ENCODE measurements around the gene TFAP2A.

TFAP2A gene

DNA sequence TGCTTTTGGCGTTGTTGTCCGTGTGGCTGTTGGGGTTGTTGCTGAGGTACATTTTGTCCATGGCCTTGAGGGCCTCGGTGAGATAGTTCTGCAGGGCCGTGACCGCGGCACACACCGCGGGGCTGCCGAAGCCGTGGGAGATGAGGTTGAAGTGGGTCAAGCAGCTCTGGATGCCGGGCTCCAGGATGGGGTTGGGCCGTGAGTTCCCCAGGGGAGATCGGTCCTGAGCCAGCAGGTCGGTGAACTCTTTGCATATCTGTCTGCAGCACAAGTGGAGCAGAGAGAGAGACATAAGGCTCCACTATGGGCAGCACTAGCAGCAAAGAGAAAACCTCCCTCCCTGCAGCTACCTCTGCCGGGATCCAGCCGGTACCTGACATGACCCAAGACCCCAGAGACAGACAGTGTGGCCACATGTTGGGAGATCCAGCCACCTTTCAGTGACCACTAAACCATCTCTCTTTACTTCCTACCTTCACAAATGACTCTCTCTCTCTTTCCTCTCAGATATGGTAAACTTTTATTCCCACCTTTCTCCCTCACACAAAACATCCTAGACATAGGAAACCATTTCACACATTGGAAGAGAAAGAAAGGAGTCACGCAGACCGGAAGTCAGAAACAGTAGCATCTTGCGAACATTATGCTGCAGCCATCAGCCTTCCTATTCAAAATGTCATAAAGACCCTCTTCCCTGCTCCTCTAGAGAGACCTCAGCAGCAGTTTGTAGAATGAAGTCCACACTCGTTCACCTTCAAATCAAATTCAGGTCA, 16.2 kb downstream of the TFAP2A start:
- no peak for DNase-seq

DNA sequence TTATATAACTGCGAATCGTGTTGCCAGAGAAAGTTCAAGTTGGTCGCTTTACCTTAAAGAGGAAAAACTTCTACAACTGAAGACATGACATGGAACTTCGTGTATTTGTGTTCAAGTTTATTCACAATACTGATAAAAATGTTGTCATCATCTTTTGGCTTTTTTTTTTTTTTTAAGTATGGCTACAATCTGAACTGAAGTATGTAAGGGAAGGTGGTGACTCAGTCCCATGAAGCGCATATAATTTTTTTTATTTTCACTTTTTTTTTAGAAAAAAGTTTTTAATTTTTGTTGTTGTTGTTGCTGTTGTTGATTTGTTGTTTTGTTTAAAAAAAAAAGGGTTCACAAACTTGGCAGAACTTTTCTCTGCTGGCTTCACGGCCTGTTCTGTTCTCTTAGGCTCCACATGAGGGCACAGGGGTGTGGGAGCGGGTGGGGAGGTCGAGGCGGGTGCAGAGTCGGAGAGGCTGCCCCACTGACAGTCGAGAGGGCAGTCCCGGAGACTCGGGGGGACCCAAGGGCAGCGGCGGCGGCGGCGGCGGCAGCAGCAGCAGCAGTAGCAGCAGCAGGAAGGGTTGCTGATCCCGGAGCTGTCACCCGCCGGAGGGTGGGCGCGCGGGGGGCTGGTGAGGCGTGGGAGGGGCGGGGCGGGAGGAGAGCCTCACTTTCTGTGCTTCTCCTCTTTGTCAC, 17.0 kb downstream of the TFAP2A start:
- no peak for DNase-seq

DNA sequence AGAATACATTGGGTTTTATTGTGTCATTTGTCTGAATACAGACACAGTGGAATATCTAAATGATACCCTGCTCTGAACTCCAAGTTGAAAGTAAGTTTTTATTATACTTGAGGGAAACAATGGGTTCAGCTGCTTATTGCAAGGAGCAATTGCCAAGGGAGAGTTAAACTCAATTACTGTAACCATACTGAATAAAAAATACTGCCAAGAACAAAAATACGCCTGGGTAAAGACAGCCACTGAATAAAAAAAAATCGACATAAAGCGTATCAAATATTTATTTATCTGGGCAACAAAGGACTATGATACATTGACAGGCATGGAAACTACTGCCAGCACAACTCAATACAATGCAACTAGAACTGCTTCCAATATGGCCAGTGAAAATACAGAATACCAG, 18.1 kb downstream of the TFAP2A start:
- no peak for DNase-seq

DNA sequence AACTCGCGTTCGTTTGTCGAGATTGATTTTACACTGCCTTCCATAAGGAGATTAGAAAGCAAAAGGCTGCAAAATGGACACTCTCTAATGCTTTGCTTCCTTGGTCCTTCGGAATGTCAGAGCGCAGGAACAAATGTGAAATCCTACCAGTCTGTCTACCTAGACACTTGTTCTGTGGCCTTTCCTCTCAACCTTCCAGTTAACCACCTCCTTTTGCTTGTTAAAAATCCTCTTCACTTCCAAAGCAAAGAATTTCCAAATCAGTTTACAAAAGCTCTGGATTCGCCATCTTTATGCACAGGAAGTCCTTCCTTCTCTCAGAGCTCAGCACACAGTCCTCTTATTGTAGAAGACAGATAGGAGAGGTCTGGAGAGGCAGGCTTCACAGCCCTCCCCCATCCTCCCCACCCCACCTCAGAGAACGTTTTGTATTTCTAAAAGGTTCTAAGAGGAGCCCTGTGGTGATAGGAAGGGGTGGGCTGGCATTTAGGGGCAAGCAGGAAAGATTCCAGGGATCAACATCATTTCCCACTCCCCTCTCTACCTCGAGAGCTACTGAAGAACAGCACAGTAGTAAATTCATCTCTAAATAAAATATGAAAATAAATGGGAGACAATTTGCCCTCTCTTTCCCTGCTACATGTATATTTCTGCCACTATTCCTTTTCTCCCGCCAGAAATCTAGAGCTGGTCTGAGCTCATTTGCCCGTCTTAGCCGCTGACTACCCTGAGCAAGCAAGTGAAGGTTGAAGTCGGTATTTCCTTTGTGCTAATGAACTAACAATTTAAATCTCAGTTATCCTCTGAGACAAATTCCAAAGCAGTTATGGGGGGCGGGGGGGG, 18.9 kb downstream of the TFAP2A start:
- no peak for DNase-seq

DNA sequence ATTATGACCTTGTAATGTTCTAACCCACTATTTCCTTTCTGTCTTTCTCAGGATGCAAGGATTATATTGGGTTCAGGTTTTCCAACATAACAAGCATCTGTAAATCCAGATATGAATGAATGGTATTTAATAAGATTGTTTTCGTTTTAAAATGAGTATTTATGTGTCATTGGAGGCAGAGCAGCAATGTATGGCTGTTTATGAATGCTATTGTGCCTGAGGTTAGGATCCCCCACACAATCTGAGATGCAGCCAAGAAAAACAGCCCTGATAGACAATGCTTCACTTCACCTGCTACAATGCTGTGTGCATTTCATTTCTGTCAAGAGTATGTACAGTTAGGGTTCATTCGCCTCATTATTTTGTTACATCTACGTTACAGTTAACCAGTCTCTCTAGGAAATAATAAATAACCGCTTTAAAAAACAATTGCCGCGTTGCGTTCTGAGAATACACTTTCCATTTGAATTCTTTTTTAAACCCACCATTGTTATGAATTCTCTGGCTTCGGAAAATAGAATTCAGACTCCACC, 19.6 kb downstream of the TFAP2A start:
- no peak for DNase-seq

DNA sequence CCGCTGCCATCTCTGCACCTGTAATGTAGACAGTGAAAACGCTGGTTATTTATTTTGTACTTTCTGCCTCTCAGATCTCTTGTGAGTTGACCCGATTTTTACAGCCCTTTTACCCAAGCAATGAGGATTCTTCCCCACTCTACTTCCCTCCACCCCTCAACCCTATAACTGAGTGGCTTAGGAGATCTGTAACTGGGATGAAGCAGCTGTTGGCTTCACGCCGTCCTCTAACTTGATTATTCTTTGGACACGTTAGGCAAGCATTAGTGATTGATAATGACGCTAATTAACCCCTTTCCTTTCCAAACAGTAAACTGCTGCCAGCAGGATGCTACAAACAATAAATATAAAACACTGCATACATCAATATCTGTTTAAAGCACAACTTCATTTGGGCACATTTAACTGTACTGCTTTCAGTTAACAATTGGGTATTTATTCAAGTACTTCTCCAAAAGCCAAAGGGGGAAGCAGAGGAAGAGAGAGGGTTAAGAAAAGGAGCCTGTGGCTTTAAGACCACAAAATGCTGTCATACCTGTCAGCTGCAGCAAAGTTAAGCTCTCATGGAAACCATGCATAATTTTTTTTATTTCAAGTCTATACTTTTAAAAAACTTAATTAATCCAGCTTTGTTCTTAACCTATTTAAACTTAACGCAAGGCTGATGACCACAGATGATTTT, 21.2 kb downstream of the TFAP2A start:
- DNase-seq: no peak

DNA sequence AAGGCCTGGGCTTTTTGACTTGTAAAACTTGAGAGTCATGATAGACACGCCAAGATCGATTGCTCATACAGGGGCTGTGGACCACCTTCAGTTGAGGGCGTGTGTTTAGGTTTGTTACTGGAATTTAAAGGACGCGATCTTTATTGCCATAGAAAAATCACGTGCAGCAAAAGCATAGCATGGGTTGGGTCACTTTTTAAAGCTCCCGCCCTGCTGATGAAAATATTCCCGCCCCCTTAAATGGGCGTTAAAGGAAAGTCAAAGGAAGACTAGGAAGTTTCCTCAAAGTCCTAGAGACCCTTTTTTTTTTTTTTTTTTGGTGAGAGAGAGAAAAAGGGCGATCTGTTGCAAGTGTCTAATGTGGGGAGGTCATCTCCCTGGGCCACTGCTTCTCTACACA, 23.1 kb downstream of the TFAP2A start:
- DNase-seq: no peak

DNA sequence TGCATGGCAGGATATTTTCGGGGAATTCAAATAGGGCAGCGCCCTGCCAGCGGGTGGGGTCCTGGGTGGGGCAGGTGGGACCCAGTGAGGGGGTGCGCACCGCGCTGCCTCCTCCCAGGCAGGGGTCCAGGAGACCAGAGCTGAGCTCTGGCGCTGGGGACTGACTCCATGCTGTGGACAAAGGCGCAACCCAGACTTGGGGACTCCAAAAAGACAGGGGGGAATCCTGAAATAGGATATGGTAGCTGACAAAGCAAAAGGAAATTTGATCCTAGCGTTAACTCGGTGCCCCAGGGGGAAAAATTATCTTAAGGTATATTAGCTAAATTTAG, 23.6 kb downstream of the TFAP2A start:
- DNase-seq: no peak

DNA sequence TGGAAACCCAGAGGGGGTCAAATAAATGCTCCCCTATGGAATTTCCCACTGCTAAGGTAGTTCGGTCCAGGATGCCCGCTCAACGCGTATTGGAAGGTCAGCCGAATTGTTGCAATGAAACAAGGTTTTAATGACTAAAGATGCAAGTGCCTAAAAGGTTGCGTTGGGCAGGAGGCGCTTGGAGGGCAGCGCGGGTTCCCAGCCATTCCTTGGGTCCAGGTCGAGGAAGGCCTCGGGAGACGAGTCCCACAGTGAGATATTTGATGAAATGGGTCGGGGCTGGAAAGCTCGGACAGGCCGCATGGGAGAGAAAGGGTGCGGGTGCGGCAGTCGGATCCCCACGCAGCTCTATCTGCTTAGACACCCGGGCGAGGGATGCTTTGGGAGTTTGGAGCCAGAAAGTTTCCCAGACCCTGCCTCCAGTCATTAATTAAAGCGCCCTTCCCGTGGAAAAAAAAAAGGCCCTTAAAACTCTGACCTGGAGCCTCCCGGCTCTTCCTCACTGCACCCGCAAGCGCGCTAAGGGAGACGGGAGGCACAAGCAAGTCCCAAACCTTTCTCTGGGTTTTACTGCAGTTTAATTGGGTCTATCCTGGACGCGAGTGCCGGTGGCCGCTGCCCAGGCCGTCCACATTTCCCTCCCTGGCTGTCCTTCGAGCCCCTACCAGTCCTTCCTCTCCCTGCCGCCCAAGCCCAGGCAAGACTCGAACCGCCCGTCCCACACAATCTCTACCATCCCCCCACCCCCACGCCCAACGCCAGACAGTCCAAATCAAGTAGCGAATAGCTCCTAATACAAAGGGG, 24.2 kb downstream of the TFAP2A start:
- no peak for DNase-seq

DNA sequence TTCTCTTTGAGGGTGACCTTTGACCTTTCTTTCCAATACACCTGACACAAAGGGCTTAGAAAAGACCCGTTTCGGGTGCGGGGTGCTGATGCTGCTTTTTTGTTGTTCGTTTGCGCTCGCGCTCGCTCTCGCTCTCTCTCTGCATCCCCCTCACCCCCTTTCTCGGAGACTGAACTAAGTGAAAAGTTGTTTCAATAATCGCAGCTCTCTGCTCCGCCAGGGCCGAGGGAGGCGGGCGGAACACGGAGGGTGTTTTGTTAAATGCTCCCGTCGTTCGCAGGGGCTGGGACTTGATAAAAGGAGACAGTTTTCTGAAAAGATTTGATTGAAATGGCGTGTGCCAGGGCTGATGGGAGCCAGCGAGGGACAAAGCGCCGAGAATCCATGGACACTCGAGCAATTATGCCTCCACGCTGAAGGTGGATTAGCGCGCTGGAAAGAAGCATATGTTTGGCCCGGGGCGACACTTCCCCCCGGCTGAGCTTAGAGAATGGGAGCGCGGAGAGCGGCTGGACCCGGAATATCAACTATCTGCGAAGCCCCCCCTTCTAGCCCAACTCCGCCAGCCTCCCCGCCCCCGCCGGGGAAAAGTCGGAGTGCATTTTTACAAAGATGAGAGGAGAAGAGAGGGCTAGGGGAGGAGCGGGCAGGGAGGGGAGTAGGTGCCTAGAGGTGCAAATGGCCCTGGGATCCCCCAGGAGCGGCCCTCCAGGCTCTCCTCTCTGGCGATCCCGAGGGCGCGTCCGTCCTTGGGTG, 25.0 kb downstream of the TFAP2A start:
- no peak for DNase-seq

DNA sequence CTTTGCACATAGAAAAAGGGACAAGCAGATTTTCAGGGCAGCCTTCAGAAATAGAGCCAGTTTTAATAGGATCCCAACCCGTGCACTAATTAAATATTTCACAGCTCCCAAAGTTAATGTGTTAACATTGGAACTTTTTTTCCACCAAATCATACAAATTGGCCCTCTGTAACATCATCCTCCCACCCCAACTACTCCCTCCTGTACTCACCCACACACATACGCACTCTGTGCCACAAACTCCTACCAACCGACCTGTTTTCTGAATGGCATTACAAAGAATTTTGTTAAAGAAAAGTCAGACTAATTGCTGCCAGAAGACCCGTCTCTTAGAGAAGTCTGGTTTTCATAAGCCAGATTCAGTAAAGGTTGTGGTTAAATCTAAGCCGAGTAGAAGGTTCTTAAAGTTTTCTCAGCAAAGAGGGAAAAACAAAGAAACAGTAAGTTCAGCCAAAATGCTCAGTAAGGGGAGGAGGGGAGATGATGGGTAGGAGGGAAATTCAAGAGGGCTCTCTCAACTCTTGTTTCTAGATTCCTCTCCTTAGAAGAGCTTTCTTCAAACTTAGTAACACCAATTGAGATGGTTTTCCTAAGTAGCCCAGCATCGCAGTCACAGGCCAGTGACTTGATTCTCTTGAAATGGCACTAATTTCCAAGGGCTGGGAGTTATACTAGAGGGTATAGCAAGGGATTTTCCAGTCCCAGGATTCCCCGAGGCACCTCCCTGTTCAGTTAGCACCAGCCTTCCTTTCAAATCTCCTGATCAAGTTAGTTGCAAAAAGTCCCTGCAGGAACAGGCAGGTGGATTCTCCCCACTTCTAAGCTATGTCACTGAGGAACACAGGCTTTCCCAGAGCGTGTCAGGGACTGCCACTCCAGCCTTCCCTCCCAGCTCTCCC, 27.9 kb downstream of the TFAP2A start:
- DNase-seq: no peak

DNA sequence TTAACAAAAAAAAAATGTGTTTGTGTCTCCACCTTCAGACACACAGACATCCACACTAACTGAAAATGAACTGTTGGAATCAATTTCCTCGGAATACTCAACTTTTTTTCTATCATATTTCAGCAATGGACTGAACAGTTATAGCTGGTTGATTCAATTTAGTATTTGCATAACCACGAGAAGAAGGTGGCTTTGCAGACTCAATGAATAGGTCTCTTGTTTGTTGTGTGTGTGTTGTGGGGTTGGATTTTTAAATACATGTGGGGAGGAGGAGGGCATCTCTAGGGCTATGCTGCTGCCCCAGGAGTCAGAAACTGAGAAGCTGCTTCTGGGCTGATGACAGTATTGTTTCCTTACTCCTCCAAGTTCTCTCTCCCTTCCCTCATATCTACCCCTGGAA, 28.7 kb downstream of the TFAP2A start:
- DNase-seq: no peak

DNA sequence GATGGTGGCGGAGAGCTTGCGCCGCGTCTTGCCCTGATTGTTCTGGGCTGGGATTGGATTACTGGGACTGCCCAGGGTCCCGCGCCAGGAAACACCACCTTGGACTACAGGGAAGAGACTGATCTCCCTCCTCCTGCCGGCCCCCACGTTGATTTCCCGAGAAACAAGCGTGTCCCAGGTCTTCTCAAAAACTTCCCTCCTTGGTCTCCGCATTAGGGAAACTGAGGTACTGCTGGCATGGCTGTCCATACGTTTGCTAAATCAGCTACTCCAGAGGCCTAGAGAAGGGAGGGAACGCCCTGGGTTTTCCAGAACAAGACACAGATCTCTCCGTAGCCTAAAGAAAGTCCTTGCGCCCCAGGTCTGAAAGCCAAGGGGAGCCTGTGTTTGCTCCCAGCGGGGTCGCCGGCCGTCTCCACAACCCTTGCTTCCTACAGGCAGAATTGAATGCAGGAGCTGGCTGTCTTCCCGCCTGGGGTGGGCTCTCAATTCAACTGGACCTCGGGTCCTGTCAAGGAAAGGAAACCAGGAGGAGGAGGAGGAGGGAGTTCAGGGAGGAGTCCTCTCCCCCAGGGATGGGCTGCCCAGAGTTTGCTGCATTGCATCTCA, 29.2 kb downstream of the TFAP2A start:
- no peak for DNase-seq

DNA sequence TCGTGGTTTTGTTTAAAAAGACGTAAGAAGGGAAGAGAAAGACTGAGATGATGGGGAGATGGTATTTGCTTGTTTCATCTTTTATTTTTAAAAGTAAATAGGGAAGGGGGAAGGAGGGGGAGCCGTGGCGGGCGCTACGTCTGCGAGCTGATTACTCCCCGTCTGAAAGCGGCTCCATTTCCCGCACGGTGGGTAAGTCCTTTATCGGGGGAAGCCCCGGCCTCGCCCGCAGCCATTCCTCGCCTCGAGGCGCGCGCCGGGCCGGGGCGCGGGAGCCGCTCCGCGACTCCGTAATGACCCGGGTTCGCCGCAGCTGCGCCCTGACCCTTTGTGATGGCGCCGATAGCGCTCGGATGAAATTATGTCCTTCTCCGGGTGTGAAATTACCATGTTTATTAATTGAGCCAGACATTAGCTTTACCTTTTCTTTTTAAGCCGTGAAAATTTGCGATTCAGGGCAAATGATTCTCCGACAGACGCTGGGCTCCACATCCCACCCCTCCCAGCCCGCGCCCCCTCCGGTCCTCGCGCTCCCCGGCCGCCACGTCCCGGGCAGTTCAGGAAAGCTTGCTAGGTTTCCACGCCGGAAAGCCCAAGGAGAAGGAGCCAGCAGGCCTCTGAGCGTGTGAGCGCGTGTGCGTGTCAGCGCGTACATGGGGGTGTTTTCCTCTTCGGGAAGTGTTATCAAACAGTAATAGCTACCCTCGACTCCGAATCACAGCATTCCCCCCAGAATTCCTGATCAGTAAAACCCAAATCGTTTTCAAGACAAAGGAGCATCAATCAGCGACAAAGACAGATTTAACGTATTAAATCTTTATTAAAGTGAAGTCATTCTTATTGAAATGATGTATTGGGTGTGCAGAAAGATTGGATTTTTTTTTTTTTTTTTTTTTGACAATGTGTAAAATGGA, 30.0 kb downstream of the TFAP2A start:
- no peak for DNase-seq

DNA sequence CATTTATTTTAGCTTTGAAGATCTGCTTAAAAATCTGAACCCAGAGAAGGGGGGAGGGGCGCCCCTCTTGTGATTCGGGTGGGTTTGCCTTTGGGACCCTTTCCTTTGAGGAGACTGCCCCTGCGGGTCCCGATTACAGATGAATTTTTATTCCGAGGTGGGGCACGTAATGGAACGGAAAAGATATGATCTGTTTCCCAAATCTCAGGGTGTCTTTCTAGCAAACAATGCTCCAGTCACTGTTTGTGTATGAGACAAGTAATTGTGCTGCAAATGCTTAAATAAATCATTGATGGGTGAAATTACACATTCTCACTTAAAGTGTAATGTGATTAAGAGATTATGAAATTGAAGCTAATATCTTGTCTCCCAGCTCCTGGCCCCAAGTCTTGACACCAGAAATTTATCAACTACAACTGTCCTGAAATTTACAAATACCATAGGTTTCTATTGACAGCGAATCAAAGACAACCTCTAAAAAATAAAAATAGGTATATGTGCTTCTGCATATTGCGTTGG, 30.7 kb downstream of the TFAP2A start:
- DNase-seq: no peak

DNA sequence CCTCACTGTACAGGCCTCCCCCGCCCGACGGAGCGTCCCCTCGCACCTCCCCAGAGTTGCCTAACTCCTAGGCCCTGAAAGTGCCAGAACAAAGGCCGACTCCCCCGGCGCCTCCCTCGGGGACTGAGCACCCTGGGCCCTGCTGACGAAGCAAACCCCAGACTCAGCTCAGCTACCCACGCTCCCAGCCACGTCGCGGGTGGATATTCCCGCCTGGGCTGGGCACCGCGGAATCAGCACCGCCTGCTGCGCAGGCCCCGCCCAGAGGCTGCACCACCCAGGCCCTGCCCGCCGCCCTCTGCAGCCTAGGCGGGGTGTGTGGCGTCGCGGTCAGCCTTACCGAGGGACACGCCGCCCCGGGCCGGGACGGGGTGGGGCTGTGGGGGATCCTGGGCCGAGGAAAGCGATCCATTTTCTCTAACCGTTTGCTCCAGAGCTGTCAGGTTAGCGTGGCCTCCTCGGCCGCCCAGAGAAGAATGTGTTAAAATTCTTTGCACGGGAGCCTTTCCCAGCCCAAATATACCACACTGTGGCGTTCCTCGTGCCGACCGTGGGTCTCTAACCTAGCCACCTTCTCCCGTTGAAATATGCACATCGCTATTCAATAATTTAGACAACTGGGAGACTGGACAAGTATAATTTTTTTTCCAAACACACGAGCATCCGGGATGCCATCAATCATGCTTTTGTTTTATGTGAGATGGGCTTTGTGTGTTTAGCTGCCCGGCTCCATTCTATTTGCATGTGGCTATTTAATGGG, 31.4 kb downstream of the TFAP2A start:
- DNase-seq: peak; percentile 56

DNA sequence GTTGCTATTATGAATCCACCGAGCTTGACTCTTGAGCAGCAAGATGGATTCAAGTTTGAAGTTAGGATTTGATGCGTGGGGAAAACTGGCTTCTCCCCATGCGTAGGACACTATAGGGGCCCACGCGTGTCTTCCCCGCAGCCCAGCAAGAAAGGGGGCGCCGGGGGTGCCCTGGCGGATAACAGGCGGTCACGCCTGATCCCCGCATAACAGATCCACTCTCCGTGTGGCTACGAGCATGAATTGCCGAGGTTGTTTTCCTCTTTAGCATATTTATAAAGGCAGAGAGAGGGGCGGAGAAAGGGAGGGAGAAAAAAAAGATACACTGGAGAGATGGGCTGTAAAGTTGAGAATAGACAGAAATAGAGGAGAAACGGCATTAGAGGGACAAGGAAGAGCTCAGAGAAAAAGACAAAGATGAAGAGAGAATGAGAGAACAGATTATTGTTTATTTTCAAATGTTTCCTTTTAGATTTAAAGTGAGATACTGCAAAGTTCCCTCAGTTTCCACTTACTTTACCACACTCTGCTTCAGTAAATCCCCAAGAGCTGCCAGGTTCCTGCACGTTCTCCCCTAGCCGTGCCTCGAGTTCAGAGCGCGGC, 32.0 kb downstream of the TFAP2A start:
- DNase-seq: no peak

Data from NCI-H1436 (cell line).